HG02885 (cell line): Measurements from ENCODE around the gene FOXO6.

ENCODE experiments used
- ATAC-seq: cut with Tn5 transposase; IDR thresholded peaks from one replicate; pipeline ENCODE4 v1.9.1; 2021; ENCODE audit warnings: mild to moderate bottlenecking; ENCODE audit not compliant: unreplicated experiment, poor library complexity

FOXO6 gene

DNA sequence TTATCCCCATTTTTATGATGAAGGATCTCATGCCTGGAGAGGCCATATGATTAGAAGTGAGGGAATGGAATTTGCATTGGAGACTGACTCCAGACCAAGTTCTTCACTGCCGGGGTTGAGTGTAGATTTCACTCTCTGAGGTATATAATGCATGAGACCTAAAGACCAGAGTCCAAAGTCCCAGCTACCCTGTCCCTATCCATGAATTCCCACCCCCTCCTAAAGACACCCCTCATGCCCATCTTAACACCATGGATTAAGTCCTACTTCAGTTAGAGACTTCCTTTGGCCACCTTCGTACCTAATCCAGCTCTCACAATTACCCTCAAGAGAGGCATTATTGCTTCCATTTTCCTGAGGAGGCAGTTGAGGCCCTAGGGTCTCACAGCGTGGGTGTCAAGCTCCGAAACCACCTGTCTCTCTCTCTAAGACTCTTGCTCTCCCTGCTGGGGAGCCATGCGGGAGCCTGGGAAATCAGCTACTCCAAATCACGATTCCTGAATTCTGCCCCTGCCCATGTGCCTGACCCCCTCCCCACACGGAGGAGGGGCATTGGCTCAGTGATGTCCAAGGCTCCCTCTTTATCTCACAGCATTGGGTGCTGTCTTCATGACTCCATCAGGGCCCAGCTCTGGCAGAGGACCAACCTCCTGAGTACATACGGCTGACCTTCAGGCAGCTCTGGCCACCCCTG, 11.7 kb upstream of the FOXO6 start:
- ATAC-seq, result no peak

- ATAC-seq, result no peak
These were observed 11.2 kb upstream of the FOXO6 start for GRCh38 chr1:41350055-41350378.

DNA sequence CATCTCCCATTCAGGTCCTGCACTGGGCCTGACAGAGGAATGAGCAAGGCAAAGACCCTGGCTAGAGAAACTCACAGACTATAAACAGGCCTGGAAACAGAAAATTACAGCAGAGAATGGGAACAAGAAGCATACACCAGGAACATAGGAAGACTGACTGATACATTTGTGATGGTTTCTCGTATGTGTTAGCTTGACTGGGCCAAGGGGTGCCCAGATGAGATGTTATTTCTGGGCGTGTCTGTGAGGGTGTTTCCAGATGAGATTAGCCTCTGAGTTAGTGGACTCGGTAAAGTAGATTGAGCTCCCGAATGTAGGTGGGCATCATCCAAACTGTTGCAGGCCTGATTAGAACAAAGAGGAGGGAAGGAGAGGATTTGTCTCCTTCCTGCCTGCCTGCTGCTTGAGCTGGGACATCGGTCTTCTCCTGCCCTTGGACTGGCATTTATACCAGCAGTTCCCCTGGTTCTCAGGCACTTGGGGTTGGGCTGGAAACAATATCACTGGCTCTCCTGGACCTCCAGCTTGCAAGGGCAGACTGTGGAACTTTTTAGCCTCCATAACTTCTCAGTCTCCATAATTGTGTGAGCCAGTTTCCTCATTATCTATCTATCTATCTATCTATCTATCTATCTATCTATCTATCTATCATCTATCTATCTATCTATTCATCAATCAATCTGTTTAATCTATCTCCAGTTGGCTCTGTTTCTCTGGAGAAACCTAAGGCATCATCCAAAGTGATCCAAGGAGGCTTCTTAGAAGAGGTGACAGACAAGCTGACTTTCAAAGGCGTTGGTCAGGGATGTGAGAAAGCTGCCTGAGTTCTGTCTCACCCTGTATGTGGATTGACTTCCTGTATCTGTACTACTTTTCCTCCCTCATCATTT, 9.7 kb upstream of the FOXO6 start:
- no peak for ATAC-seq

- ATAC-seq, result peak; percentile 93
These were observed 7.5 kb upstream of the FOXO6 start for GRCh38 chr1:41353744-41354143.

DNA sequence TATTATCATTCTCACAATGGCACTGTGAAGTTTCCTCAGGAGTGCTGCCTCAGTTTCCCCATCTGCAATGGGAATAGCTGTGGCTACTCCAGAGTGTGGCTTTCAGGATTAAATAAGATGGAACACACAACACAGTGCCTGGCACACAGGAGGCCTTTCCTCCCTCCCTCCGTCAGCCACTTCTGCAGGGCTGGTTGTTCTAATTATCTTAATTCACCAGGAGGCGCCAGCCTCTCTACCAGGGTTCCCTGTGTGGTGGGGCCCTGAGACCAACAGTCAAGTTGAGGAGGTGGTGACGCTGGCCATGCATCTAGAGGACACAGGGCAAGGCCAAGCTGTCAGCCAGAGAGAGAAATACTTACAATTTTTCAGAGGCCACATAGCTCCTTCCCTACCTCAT, 6.3 kb upstream of the FOXO6 start:
- no peak for ATAC-seq

GRCh38 chr1:41355356-41355755, 5.9 kb upstream of the FOXO6 start:
- no peak for ATAC-seq

DNA sequence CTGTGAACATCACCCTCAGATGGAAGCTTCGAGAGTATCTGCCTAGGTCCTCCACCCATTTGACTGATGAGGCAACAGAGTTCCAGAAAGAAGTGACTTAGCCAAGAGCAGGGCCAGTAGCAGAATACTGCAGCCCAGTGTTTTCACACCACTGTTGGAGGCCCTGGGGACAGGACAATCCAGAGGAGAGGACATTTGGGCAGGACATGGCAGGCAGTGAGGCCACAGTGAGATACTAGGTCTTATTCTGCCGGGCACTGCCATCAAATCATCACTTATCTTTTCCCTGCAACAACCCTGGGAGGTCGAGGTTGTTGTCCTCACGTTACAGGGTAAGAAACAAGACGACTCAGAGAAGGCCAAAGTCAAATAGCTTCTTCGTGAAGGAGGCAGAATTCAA, 5.5 kb upstream of the FOXO6 start:
- no peak for ATAC-seq

DNA sequence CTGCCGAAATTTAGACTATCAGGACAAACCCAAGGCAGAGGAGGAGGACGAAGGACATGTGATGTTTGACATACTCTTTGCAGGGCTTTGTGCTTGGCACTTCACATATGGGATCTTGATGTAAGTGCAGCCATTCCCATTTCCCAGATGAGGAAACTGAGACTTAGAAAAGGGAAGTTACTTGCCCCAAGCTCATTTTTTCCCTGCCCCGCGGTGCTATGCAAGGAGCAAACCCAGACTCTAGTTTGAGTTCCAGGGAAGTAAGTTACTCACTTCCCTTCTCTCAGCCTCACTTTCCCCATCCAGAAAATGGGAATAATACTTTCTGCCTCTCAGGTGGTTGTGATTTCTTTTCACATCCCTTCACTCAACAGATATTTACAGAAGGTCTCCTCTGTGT, 4.5 kb upstream of the FOXO6 start:
- no peak for ATAC-seq

DNA sequence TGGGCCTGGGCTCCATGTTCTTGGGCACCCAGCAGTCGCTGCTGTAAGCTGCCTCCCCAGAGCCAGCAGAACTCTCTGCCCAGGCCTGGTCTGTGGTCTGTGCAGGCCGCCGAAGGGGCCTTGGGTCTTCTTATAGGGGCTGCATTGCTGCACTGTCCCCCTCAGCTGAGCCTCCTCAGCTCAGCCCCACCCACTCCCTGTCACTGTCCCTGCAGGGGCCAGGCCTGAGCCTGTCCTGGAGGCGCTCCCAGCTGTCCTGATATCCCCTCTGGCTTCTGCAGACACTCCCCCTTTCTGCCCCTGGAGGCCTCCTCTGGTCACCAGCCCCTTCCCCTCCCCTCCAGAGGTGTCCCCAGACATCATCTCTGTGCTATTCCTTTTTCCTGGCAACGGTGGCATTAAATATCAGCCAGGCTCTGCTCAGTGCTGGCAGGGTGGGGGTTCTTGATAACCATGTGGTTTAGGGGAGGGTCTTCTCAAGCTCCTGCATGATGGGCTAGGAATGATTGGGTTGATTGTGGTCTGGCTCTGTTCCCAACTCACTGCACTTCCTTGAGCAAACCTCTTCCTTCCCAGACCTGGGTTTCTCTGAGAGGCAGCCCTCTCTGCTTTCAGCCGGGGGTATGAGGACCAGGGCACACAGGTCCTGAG, 3.7 kb upstream of the FOXO6 start:
- no peak for ATAC-seq

GRCh38 chr1:41358131-41359021, 2.9 kb upstream of the FOXO6 start:
- ATAC-seq, result no peak

DNA sequence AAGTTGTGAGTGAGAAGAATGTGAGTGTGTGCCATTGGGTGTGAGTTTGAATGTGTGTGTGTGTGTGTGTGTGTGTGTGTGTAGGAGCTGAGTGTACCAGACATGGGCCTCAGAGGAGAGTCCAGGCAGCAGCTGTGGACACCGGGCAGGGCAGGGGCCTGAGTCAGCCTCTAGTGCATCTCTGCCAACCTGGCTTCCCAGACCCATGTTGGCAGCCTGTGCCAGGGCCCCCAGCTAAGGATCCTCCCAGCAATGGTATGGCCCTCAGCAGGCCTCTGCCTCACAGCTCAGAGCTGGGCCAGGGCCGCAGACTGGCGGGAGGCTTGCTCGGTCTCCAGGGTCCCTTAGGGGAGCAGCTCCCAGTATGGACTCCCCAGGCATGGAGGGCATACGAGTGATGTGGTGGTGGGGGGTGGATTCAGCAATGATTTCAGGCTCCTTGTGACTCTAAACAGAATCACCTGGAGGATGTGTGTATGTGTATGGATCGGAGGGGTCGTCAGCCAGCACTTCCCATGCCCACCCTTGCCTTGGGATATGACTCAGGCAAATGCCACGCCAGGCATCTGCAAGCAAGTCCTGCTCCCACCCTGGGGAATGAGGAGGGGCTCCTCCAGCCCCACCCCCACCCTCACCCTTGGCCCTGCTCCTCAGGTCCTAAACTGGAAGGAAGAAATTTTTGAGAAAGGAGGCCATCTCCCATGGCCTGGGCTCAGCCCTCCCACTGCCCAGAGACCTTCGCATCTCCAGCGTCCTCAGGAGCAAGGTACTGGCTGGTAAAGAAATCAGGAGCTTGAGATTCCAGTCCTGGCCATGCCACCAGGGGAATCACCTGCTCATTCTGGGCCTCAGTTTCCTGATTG, 1.8 kb upstream of the FOXO6 start:
- ATAC-seq, result no peak

GRCh38 chr1:41360074-41360785, 1.0 kb upstream of the FOXO6 start:
- ATAC-seq, result no peak

DNA sequence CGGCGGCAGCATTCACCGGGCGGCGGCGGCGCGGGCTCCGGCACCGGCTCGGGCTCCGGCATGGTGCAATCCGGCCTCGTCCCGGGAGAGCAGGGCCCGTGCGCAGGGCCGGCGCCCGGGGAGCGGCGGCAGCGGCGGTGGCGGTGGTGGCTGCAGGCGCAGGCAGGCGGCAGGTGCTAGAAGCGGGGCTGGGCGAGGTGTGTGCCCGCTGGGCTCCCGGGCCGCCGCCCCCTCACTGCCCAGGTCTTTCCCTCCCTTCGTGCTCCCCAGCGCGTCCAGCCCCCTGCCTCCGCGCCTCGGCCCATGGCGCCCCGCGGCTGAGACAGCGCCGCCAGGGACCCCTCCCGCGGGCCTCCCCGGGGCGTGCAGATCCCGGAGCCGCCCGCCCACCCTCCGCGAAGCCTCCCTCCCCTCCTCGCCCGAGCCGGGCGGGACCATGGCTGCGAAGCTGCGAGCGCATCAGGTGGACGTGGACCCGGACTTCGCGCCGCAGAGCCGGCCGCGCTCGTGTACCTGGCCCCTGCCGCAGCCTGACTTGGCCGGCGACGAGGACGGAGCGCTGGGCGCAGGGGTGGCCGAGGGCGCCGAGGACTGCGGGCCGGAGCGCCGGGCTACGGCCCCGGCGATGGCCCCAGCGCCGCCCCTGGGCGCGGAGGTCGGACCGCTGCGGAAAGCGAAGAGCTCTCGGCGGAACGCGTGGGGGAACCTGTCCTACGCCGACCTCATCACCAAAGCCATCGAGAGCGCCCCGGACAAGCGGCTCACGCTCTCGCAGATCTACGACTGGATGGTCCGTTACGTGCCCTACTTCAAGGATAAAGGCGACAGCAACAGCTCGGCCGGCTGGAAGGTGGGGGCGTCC, 492 bp downstream of the FOXO6 start:
- peak; percentile 14 for ATAC-seq

DNA sequence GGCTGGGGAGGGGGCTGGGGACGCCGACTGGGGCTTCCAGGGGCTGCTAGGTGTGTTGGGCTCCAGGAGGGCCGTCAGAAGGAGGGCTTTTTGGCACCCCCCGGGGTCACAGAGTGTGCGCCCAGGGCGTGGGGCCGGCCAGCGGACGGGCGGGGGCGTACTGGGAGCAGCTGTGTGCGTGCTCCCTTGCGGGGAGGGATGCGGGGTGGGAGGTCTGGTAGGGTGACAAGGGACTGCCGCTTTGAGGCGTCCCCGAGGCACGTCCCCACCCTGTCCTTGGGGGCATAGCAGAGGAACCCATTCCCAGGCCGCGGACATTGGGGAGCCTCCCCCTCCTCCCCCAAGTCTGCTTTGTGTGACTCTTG, 1.1 kb downstream of the FOXO6 start:
- ATAC-seq, result no peak

DNA sequence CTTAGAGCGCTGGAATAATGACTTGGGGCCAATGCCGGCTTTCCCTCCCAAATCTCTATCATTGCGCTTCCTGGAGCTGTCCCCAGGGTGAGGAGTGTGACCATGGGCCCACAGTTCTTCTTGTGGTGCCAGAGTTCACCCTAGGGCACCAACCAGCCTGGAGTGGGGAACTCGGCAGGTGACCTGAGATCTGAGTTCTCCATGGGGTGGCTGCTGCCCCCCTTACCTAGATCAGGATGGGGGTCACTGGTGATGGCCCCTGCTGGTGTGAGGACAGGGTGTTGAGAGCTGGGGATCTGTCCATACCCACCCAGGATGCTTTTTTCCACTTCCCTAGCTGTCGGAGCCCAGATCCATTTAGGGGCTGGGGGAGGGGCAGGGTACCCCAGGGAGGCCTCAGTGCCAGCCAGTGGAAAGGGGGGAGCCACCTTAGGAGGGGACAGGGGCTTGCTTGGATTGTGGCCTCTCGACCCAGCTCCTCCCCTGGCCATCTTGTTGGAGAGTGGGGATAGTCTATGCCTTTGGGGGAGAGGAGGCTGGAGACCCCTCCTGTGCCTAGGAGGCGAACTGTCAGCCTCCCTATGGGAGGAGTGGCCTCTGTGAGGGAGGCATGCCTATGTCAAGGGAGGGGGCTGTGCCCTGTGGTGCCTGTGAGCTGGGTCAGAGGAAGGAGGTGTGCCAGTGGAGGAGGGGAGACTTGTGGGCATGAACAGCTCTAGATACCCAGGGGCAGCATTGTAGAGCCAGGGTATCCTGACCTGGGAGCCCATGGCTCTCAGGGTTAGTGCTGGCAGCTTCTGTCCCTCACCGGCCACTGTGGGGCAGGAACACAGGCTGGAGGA, 1.7 kb downstream of the FOXO6 start:
- no peak for ATAC-seq

DNA sequence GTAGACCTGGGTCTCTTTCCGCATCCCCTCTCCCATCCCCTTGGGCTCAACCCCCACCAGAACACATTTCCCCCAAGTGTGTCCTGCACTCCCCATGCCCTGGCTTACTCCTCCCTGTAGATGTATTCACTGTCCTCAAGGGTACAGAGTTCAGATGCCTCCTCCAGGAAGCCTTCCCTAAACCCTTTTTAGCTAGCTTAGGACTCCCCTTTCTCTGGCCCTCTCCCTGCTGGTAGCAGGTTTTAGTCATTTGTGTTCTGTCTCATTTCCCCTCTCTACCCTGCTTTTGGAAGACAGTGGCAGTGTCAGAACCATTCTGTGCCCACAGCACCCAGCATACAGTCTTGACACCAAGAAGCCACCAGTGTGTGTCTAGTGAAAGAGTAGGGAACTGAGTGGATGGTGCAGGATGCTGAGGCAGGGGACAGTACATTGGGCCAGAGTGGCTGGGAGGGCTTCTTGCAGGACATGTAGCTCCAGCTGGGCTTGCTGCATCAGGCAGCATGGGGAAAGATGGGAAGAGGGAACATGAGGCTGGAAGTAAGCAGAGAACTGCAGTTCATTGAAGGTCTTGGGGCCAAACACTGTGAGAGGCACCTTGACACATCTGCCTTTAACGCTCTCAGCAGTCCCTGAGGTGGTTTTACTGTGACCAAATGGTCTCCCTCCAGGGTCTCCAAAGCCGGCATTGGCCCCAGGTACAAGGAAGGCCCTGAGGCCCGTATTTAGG, 2.5 kb downstream of the FOXO6 start:
- ATAC-seq, result no peak
